GM23248 (cell line): ENCODE data around the gene PES1.

Experiments
- EZH2 ChIP-seq: fragments of 200-600 bp; sonication (generic); IDR thresholded peaks from 2 replicates; pipeline ENCODE4 v1.6.1; 2018; ENCODE audit warnings: antibody characterized with exemption, mild to moderate bottlenecking; ENCODE audit not compliant: insufficient read depth, poor library complexity, severe bottlenecking
- EZH2phosphoT487 ChIP-seq: fragments of 200-600 bp; sonication (generic); IDR thresholded peaks from 2 replicates; pipeline ENCODE4 v1.6.1; 2018; ENCODE audit warnings: antibody characterized with exemption, moderate library complexity, mild to moderate bottlenecking, low read depth; ENCODE audit not compliant: insufficient read depth

DNA sequence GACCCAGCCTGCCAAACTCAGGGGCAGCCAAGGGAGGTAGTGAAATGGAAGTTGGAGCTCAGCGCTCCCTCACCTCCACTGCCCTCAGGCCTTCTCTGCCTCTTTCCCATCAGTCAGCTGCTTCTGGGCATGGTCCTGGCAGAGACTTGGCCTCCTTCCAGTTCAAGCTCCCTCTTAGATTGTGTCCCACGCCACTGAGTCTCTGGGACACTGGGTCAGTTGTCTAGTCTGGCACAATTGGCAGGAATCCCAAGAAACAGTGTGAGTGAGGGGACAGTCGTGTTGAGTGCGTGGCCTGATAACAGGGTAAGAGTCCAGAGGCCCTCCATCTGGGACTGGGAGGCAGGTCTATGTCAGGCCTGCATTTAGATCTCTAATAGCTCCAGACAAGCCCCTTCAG lies 36.8 kb upstream of the PES1 start:
- TF ChIP-seq EZH2phosphoT487 (no peak), EZH2 (no peak)
